ENCODE results near the gene PATJ.

DNA sequence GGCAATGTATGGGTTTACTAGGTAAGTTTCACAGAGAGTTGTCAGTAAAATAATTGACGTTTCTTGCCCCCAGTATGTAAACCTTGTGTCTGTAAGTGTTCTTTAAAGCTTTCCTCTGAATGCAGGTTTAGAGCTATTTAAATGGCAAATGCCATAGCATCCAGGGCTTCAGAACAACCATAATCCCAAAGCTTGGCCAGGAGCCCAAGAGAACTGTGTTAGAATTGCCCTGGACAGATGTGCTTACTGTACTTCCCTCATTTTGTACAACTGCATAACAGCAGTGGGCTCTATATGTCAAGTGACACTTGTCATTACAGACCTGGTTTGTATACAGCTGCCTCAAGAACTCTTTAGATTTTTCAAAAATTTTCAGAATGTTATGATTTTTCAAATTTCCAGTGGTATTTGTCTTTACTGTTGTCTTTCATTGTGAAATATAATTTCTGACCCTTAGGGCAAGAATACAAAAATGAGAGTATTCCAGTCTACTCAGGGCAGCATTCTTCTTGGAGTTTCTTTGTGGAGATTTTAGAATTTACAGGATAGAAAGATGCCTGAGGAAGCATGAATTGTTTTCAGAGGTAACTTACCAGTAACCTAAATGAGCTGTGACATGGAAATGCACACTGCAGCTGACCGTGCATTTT lies 315.5 kb downstream of the PATJ start:
- TF ChIP-seq, protein P1, sequence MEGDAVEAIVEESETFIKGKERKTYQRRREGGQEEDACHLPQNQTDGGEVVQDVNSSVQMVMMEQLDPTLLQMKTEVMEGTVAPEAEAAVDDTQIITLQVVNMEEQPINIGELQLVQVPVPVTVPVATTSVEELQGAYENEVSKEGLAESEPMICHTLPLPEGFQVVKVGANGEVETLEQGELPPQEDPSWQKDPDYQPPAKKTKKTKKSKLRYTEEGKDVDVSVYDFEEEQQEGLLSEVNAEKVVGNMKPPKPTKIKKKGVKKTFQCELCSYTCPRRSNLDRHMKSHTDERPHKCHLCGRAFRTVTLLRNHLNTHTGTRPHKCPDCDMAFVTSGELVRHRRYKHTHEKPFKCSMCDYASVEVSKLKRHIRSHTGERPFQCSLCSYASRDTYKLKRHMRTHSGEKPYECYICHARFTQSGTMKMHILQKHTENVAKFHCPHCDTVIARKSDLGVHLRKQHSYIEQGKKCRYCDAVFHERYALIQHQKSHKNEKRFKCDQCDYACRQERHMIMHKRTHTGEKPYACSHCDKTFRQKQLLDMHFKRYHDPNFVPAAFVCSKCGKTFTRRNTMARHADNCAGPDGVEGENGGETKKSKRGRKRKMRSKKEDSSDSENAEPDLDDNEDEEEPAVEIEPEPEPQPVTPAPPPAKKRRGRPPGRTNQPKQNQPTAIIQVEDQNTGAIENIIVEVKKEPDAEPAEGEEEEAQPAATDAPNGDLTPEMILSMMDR (IDR thresholded peaks at IDR 0.05) = no peak
- no peak for TF ChIP-seq EZH2 (IDR thresholded peaks at IDR 0.05; ENCODE audit: borderline replicate concordance, insufficient read depth, low read depth, low read length, poor library complexity, severe bottlenecking)
